Activated T-cell treated with anti-CD3 and anti-CD28 coated beads for 1 hour (primary cell): ENCODE data around the gene AP2B1.
"Not testable (repeated sequence)": the region's sequence is repeated elsewhere in the genome, so short reads cannot be mapped to it uniquely, and the experiment has no call there.

Source experiments
- DNase-seq: peaks from one replicate; pipeline ENCODE4 v3.0.0-alpha.2; 2020; ENCODE audit warnings: low read depth

AP2B1 gene

DNA sequence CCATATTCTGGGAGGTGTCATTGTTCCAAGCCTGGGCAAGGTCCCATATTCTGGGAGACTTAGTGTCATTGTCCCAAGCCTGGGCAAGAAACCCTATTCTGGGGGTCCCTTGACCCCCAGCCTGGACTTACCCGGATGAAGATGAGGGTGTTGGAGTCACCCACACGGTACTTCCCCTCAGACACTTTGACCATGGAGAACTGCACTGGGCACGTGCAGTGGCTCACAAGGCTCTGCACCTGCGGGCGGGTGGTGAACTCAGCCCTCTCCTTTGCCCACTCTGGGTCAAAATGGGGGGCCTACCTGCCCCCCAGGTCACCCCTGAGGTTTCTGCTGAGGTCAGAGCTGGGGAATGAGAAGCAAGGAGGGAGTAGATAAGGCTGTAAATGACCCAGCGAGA is 161.9 kb downstream of the AP2B1 start:
- DNase-seq: no peak

DNA sequence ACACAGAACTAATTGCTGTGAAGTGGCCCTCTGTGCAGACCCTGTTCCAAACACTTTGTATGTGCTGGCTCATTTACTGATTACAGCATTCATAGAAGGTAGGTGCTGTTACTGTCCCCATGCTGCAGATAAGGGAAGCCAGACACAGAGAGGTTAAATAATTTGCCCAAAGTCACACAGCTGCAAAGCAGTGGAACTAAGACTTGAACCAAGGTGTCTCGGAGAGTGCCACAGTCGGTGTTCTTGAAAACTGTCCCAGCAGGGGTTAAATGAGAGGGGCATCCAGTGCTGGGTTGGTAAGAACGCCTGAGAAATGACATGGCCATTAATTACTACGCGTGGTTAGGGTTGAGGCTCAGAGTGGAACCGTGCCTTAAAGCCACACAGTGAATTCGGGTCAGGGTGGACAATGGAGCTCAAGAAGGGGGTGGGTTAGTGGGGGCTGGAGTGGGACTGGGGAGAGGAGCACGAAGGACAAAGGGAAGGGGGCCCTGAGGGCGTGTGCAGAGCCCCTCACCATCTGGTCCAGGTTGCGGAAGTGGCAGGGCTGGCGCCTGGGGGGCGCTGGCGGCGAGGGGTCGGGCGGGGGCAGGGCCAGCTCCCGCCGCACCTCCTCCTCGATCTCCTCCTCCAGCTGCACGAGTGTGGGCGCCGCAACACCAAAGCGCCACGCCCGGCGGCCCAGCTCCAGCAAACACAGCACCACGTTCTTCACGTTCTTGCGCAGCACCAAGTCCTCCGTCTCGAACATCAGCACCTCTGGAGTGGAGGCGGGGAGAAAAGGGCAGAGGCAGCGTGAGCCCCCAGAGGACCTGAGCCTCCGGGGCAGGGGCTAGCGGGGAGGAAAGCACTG is 162.7 kb downstream of the AP2B1 start:
- no peak for DNase-seq

GRCh38 chr17:35750526-35751395 is 163.6 kb downstream of the AP2B1 start:
- no peak for DNase-seq

- DNase-seq: not testable (repeated sequence)
Measured at GRCh38 chr17:35751541-35751940, 164.4 kb downstream of the AP2B1 start.

DNA sequence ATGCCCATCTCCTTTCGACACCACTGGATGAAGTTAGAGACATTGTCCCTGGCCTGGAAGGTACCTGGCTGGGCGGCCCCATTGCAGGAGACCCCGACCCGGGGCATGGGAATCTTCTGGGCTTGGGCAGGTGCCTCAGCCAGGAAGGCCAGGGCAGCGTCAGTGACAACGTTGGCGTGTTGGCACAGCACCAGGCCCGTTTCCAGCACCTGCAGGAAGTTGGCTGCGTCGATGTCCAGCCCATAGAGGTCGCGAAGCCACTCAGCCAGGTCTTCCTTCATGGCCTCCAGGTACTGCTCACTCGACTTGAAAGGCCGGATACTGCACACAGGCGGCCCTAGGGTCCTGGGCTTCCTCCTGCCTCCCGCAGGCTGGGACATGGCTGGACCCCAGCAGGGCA is 165.3 kb downstream of the AP2B1 start:
- no peak for DNase-seq

DNA sequence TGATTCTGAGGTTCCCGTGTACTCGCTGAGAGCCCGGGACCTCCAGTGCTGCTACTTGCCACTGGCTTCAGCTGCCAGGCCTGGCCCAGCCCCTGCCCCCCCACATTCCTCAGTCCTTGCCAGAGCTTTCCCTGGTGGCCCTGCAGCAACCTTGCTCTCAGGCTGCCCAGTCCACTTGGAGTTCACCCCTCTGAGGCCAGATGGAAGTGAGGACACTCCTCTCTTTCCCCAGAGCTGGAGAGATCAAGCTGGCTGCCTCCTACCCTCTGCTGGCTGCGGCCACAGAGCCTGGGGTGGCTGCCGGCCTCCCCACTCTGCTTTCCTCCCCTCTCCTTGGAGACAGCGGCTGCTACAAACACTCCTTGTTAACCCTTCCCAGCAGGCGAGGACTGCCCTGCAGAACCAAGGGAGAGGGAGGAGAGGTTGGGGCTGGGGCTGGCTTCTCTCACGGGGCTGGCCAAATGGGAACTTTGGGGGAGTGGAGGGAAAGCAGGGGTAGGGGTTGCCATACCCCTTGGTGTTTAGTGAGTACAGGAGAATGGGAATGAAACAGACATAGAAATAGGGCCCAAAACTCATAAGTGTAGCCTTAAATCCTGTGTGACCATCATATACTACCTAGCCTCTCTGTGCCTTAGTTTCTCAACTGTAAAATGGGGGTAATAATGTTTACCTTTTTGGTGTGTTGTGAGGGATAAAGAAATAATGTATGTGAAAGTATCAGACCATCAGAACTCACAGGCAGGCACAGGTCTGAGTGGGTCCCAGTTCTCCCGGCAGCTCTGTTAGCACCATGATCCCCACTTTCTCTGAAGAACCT is 166.0 kb downstream of the AP2B1 start, which contains the start of gene GAS2L2:
Gene GAS2L2, minus strand, starts transcription at position 295 of the 820 bp plus-strand sequence. CDS start 389 bp downstream, outside the sequence.
- no peak for DNase-seq

DNA sequence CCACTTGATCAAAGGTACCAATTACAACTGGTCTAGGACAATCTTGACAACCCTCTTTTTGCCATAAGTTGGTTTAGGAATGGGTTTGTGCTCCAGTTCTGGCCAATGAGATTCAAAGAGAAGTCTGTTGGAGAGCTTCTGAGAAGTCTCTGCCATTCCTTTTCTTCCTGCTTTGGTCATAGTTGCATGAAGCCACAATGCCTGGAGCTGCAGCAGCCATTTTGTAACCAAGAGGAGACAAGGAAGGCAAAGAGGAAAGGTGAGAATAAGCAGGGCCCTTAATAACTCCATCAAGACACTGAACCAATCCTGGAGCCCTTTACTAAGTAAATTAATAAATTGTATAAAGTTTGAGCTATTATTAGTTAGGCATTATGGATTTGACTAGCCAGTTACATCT is 170.1 kb downstream of the AP2B1 start:
- no peak for DNase-seq

GRCh38 chr17:35760587-35760986 is 173.5 kb downstream of the AP2B1 start, which contains the start of gene C17orf50:
TSS of gene C17orf50 (plus strand) at chr17:35760887. CDS start at chr17:35760942, 55 bp downstream.
- DNase-seq: no peak

DNA sequence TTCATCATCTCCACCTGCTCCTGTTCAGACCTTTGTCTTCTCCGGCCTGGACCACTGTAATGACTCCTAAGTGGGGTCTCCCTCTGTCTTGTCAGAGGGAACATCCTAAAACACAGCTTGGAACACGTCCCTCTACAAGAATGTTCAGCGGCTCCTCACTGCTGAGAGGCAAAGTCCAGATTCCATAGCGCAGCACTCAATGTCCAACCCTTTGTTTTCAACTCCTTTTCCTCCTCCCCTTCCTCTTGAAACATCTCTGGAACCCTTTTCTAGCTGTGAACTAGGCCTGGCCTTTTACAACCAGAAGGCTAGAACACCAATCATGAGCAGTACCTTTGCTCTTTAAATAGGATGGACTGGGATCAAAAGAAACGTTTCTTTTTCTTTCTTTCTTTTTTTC is 174.5 kb downstream of the AP2B1 start:
- DNase-seq: no peak

DNA sequence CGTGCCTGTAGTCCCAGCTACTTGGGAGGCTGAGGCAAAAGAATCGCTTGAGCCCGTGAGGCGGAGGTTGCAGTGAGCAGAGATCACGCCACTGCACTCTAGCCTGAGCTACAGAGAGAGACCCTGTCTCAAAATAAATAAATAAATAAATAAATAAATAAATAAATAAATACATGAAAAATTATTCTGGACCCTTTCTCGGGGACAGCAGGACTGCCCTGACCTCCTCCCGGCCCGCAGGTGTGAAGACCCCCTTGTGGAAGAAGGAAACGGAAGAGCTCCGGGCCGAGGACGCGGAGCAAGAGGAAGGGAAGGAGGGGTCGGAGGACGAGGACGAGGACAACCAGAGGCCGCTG is 176.6 kb downstream of the AP2B1 start:
- DNase-seq: no peak

DNA sequence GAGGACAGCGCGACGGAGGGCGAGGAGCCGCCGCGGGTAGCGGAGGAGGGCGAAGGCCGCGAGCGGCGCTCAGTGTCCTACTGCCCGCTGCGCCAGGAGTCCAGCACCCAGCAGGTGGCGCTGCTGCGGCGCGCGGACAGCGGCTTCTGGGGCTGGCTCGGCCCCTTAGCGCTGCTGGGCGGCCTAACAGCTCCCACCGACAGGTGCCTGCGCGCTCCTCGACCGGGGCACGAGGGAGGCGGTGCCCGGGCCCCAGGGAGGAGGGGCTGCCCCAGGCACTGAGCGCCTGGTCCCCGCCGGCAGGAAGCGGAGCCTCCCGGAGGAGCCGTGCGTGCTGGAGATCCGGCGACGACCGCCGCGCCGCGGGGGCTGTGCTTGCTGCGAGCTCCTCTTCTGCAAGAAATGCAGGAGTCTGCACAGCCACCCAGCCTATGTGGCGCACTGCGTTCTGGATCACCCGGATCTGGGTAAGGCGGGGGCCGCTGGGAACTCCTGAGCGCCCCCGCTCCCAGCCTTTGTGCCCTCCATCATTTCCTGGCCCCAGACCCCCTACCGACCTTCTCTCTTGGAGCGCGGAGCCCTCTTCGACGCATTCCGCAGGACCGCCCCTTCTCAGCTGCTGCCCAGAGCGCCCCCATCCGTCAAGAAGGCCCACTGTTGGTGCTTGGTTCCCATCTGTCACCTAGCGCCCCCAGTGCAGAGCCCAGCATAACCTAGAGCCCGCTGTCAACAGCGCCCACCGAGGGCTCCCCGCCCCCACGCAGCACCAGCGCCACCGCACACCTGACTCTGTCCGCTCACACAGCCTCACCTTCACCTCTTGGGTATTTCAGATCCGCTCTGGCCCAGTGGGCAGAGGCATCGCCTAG is 177.2 kb downstream of the AP2B1 start:
- DNase-seq: peak; percentile 78

DNA sequence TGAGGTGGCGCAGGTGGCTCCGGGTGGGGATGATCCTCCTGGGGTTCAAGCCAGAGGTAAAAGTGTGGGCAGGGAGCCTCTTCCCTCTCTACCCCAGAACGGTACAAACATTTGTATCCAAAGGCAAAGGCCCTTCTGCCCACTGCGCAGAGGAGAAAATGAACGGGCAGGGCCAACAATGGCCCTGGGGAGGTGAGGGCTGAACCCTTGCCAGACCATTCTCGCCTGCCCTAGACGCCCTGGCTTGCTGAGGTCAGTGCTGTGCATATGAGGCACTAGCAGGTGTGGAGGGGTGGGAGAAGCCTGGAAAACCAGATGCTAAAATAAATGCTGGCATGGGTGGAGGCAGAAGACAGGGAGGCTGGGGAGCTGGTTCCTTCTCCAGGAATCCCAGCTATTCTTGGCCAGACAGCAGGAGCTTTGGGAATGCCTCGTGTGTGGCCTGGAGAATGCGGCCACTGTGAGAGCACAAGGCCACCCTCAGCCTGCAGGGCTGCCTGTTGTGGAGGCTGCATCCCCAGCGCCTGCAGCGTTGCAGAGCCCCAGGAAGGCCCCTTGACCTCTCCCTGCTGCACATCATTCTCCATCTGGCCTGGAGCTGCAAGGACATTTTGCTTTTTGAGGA is 178.1 kb downstream of the AP2B1 start:
- no peak for DNase-seq

- DNase-seq: no peak
Measured at GRCh38 chr17:35765756-35766488, 178.8 kb downstream of the AP2B1 start.

- DNase-seq: no peak
Measured at GRCh38 chr17:35766489-35766877, 179.4 kb downstream of the AP2B1 start.

DNA sequence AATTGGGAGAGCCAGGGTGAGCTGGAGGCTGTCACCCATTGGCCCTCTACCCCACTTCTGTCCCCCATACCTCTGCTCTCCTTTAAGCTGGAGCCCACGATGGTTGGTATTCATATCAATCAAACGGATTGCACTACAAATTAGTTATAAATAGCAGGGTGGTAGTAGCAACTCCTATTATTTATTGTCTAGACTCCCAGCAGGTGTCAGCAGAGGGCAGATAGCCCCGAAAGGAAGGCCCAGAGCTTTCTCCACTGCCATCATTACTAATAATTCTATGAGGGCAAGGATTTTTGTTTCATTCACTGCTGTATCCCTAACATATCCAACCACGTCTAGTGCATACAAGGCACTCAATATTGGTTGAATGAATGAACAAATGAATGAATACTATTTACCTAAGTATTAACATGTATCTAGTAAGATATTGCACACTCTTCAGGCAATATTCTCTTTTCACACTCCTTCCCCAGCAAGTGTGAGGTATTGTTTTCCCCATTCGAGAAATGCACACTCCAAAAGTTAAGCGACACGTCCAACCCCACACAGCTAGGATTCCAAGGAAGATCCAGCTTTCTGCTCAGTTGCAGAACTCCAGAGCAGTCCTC is 179.9 kb downstream of the AP2B1 start:
- DNase-seq: no peak

DNA sequence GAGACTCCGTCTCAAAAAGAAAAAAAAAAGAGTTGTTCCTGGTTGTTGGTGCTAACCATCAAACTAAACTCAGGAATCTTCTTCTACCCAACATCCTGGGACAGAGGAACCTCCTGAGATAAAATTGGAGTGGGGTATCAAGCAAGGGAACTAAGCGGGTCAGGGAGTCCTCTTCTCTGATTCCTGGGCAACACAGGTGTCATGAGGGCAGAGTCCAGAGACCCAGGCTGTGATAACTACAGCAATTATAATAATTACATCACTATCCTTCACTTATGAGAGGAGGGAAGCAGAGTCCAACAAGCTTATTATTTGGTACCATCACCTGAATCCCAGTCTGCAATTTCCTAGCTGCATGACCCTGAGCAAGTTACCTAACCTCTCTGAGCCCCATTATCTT is 181.7 kb downstream of the AP2B1 start:
- no peak for DNase-seq

GRCh38 chr17:35769895-35770486 is 182.9 kb downstream of the AP2B1 start:
- DNase-seq: no peak

GRCh38 chr17:35773129-35773528 is 186.0 kb downstream of the AP2B1 start:
- no peak for DNase-seq
